DND-41 (cell line): ENCODE measurements around the gene GSG1L.

Source experiments
- CTCF ChIP-seq: IDR thresholded peaks from 2 replicates; pipeline ENCODE4 v1.5.1; 2012; ENCODE audit warnings: borderline replicate concordance, low read length, moderate library complexity, mild to moderate bottlenecking; ENCODE audit not compliant: poor library complexity, severe bottlenecking; ENCODE audit errors: extremely low read depth
- EZH2 ChIP-seq: IDR thresholded peaks from 3 replicates; pipeline ENCODE4 v1.6.1; 2012; ENCODE audit warnings: borderline replicate concordance, low read depth, mild to moderate bottlenecking, moderate library complexity, low read length, inconsistent platforms; ENCODE audit not compliant: severe bottlenecking

DNA sequence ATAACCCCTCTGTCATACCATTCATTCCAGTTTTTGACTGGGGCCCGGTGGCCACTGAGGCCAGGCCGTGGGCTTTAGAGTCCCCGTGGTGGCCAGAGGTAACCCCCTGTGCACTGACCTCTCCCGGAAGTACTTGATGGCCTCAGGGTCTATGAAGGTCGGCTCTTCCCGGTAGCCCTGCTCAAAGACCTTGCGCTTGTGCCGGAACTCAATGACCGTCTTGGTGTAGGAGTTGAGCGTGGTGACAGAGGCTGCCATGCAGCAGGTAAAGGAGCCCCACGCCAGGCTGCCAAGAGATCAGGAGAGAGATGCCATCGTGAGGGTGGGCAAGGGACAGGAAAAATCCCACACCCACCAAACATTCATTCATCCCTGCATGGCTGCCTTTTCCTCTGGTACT, 234.8 kb downstream of the GSG1L start:
- no peak for TF ChIP-seq CTCF
- TF ChIP-seq EZH2: no peak
